NCI-H774 (cell line): Measurements from ENCODE around the gene TMEM260.
"Not testable (repeated sequence)": the region's sequence is repeated elsewhere in the genome, so short reads cannot be mapped to it uniquely, and the experiment has no call there.

Experiments used
- DNase-seq: peaks from one replicate; lab custom pipeline; 2025; lab: John Stamatoyannopoulos, UW

The TMEM260 gene

GRCh38 chr14:56678838-56679237, 99.2 kb downstream of the TMEM260 start:
- DNase-seq, result no peak

DNA sequence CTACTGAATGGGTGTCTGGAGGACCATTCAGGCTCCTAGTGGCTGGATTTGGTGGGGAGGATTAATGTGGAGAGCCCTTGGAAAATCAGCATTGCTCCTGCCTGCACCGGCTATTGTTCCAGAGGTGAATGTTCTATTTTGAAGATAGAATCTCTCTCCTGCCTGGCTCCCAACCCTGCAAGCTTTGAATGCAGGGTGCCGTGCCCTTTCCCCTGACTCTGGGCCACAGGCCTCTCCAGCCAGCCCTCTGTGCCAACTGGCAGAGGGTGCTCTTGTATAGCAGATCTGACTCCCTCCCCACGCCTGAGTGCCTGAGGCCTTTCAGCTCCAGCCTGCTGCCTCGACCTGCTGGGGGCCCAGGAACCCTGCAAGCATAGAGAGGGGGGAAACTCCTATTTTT, 106.8 kb downstream of the TMEM260 start:
- DNase-seq, result no peak

DNA sequence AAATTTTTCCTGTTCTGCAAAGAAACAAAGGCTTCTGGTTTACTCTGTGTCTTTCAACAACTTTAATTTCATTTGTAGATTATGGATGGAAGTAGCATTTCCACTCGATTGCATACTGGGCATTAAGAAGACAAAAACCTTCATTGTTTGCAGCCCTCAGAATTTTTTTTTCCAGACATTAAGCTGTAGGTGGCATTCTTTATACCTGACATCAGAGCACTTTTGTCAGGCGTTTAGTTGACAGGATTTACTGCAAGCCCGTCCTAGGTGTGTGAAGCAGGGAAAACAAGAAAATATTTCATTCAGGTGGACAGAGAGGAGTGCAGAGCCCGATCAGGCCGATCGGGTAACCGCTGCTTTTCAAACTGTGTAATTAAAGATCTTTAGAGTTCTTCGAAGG, 107.5 kb downstream of the TMEM260 start:
- DNase-seq, result no peak

DNA sequence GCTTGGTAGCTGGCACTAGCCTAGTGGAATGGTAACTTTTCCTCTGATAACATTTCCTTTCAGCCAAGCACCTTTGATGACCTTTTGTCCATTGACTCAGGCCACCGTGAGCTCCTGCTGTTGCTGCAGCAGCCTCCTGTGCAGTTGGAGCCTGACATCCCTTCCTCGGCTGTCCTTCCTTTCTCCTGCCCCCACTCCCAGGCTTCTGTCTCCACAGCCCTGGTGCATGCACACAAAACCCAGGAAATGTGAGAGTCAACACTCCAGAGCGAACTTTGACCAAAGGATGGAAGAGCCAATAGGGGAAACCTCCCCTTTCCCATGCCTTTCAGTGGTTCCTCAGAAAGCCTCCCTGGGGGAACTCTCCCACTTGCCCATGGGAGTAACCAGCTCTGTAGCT, 115.0 kb downstream of the TMEM260 start:
- DNase-seq, result no peak

DNA sequence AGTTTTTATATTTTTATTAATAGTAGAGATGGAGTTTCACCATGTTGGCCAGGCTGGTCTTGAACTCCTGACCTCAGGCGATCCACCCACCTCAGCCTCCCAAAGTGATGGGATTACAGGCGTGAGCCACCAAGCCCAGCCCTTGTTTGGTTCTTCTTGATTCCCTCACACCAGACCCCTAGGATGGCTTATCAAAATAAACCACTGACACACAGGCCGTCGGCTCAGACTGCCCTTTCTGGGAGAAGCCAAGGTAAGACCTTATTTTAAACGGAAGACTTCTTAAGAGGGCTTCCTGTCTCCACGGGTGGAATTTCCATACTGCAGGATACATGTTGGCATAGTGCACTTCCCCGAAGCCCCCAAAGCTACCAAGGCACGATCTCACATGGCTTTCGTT, 115.6 kb downstream of the TMEM260 start:
- DNase-seq, result not testable (repeated sequence)
